Nephron progenitor cell (in vitro differentiated cells): ENCODE measurements around the gene VDR.
A peak's percentile ranks its signal among the peaks of the same experiment; 100 is the strongest.

Experiments
- DNase-seq: peaks from one replicate; pipeline ENCODE4 v3.0.0; 2021
- H3K27ac Mint-ChIP-seq: 2 replicates; pipeline ENCODE4 v1.8.0; 2021; ENCODE audit warnings: mild to moderate bottlenecking, moderate library complexity, mixed read lengths
- H3K27me3 Mint-ChIP-seq: 2 replicates; pipeline ENCODE4 v1.8.0; 2021; ENCODE audit warnings: mild to moderate bottlenecking, low read depth, mixed read lengths; ENCODE audit not compliant: poor library complexity
- H3K36me3 Mint-ChIP-seq: 2 replicates; pipeline ENCODE4 v1.8.0; 2021; ENCODE audit warnings: low read depth, mixed read lengths
- H3K4me1 Mint-ChIP-seq: 2 replicates; pipeline ENCODE4 v1.8.0; 2021; ENCODE audit warnings: mixed read lengths
- H3K4me3 Mint-ChIP-seq: 2 replicates; pipeline ENCODE4 v1.8.0; 2021; ENCODE audit warnings: mild to moderate bottlenecking, moderate library complexity, mixed read lengths
- H3K9me3 Mint-ChIP-seq: 2 replicates; pipeline ENCODE4 v1.8.0; 2021; ENCODE audit warnings: mild to moderate bottlenecking, moderate library complexity, mixed read lengths
- CTCF ChIP-seq: fragments of 200-600 bp; sonication (generic); IDR thresholded peaks from 2 replicates; pipeline ENCODE4 v1.5.0; 2021; ENCODE audit warnings: antibody characterized with exemption

VDR gene

DNA sequence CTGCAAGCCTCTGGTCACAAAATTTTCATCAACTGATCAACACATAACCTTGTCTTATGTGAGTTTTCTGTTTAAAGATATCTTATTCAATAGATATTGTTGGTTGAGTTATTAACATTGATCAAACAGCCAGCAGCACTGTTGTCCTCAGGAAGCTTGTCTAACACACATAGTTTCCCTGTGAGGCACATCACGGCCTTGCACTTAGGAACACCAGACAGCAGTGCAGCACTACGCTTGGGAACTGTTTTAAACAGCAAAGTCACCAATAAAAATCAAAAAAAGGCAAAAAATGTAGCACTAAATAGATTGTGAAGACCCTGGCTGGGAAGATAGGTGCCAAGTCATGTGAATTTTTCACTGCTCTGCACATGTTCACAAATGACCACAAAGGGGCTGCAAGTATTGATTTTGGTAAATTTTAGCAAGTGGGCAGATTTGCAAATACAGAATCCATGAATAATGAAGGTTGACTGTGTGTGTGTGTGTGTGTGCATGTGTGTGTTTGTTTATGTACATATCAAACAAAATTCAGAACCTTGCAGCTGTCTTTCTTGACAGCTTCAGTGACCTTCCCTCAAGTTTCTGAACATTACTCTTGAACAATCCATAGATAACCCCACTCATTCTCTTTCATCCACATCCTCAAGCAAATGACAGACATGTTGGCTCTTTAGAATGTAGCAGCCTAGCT lies 28.9 kb downstream of the VDR start:
- no peak overlapping the region for H3K27ac Mint-ChIP-seq
- TF ChIP-seq CTCF, result no peak
- no peaks in the 10 kb centered on the region for H3K36me3 Mint-ChIP-seq
- H3K4me1 Mint-ChIP-seq, result peaks cover under 1% of the 10 kb centered on the region
- H3K27me3 Mint-ChIP-seq, result peaks cover 35% of the 10 kb centered on the region
- no peak for DNase-seq
- no peaks in the 10 kb centered on the region for H3K9me3 Mint-ChIP-seq
- H3K4me3 Mint-ChIP-seq, result no peak overlapping the region

DNA sequence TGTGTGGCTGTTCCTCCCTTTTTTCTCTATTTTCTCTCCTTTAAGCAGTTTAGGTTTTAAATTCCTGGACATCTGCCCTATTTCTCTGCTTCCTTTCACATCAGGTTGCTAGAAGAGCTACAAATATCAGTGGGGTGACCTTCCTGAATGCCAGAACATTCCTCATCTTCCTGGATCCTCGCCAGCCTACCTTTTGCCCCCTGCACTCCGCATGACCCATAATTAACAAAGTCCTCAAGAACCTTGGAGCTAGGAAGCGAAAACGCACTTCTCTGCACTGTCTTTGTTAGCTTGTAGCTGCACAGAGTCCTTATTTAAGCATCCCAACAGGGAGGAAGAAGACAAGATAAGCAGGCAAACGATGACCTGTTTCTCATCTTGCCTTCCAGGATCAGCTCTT lies 30.5 kb downstream of the VDR start:
- DNase-seq, result no peak
- no peak for TF ChIP-seq CTCF
- Mint-ChIP-seq H3K9me3 (no peaks in the 10 kb centered on the region), H3K27me3 (peaks cover 35% of the 10 kb centered on the region), H3K36me3 (no peaks in the 10 kb centered on the region), H3K4me3 (no peak overlapping the region), H3K4me1 (peaks cover 10% of the 10 kb centered on the region), H3K27ac (no peak overlapping the region)

DNA sequence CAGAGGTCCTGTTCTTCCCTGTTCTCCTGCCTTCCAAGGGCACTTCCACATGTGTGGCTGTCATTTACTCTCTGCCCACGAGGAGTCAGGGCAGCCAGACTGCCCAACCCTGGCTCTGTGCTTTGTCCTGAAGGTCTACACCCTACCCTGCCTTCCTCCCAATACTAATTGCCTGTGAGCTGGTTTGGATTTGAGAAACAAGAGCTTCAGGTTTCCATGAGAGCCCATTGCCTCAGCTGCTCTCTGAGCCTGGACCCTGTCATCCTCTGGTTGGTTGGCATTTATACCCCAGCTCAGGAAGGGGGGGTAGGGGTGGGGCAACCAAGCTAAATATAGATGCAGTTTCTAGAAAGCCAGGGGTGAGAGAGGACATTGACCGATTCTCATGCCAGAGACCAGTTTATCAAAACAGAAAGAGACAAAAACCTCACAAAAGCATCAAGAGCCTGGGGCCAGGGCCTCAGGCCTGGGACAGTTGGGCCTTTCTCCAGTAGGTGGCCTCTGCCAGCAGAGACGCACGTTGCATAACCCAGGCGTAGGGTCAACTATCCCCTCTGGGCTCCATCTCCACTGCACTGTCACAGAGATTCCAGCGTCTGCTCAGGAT lies 34.5 kb downstream of the VDR start:
- no peak overlapping the region for H3K27ac Mint-ChIP-seq
- H3K9me3 Mint-ChIP-seq, result no peaks in the 10 kb centered on the region
- peak; percentile 52 for TF ChIP-seq CTCF
- peaks cover 18% of the 10 kb centered on the region for H3K27me3 Mint-ChIP-seq
- no peak overlapping the region for H3K4me3 Mint-ChIP-seq
- no peaks in the 10 kb centered on the region for H3K36me3 Mint-ChIP-seq
- DNase-seq, result peak; percentile 36
- peaks cover 12% of the 10 kb centered on the region for H3K4me1 Mint-ChIP-seq

DNA sequence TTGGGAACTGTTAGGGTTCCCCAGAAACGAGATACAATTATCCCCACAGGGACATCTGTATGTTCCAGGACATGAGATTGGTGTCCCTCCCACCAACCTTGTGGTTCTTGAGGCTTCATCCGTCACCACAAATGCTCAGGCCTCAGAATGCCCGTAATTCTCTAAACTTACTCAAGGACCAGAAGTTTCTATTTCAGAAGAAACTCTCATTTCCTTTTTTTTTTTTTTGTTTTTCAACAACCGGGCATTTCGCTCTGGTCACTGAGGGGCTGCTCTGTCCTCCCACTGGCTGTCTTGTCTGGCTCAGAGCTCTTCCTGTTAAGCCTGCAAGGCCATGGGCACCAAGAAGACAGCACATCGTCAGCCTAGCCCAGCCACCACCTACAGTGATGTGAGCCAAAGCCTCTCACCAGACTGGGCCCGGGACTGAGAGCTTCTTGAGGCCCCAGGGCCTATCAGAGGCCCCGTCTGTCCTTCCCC lies 36.2 kb downstream of the VDR start:
- no peak for DNase-seq
- no peak for TF ChIP-seq CTCF
- no peaks in the 10 kb centered on the region for H3K9me3 Mint-ChIP-seq

GRCh38 chr12:47868041-47868440 lies 36.8 kb downstream of the VDR start:
- no peaks in the 10 kb centered on the region for H3K9me3 Mint-ChIP-seq
- no peak for DNase-seq
- no peaks in the 10 kb centered on the region for H3K36me3 Mint-ChIP-seq
- no peak for TF ChIP-seq CTCF
- no peak overlapping the region for H3K27ac Mint-ChIP-seq
- peaks cover 10% of the 10 kb centered on the region for H3K27me3 Mint-ChIP-seq
- no peak overlapping the region for H3K4me3 Mint-ChIP-seq
- peaks cover 15% of the 10 kb centered on the region for H3K4me1 Mint-ChIP-seq

More for the DNA sequence above, 36.2 kb downstream of the VDR start:
- Mint-ChIP-seq H3K27me3 (peaks cover 11% of the 10 kb centered on the region), H3K36me3 (no peaks in the 10 kb centered on the region), H3K4me3 (no peak overlapping the region), H3K4me1 (peaks cover 15% of the 10 kb centered on the region), H3K27ac (no peak overlapping the region)
